Sigmoid colon (tissue), 7 donors: ENCODE measurements around the gene ANO9. TPM values are rescaled to one million over a fixed set of nuclear protein-coding genes. Genes with fewer than 3 reads are reported as not detected.

Experiments
- DNase-seq: peaks from one replicate; pipeline ENCODE4 v3.0.0-alpha.2; 2019
- H3K27ac ChIP-seq, 4 donors: fragments of 200-600 bp; sonication (generic); one replicate each; pipeline ENCODE4 v1.5.1; 2016 to 2019; ENCODE audit warnings: mild to moderate bottlenecking in 1 of 4
- H3K27me3 ChIP-seq, 3 donors: fragments of 200-600 bp; sonication (generic); one replicate each; pipeline ENCODE4 v1.5.1; 2019; ENCODE audit warnings: mild to moderate bottlenecking in 1 of 3
- H3K36me3 ChIP-seq, 4 donors: fragments of 200-600 bp; sonication (generic); one replicate each; pipeline ENCODE4 v1.5.1; 2016 to 2019
- H3K4me1 ChIP-seq, 4 donors: fragments of 200-600 bp; sonication (generic); one replicate each; pipeline ENCODE4 v1.5.1; 2017 to 2019
- H3K4me3 ChIP-seq, 4 donors: fragments of 200-600 bp; sonication (generic); one replicate each; pipeline ENCODE4 v1.5.1; 2017 to 2019; ENCODE audit warnings: mild to moderate bottlenecking in 2 of 4, moderate library complexity in 1 of 4
- H3K9me3 ChIP-seq, 4 donors: fragments of 200-600 bp in 3 of 4; sonication (generic) in 3 of 4; one replicate each; pipeline versions ENCODE4 v1.5.1 to v1.6.1; 2013 to 2019
- CTCF ChIP-seq, 4 experiments: fragments of 450-650 bp in 3 of 4; fragments of 200-600 bp in 1 of 4; IDR thresholded peaks; one replicate each; pipeline ENCODE4 v1.5.1; 2016 to 2019; ENCODE audit warnings: antibody characterized with exemption in 4 of 4, mild to moderate bottlenecking in 3 of 4, moderate library complexity in 2 of 4
- EP300 ChIP-seq, 4 donors: sonication (generic); formaldehyde crosslinking; IDR thresholded peaks; one replicate each; pipeline ENCODE4 v1.6.1; 2017; ENCODE audit warnings: antibody characterized with exemption in 4 of 4
- POLR2A ChIP-seq, 2 donors: fragments of 450-650 bp; IDR thresholded peaks; one replicate each; pipeline ENCODE4 v1.6.1; 2016; ENCODE audit warnings: antibody characterized with exemption in 2 of 2, mild to moderate bottlenecking in 2 of 2, moderate library complexity in 2 of 2
- POLR2AphosphoS5 ChIP-seq, 4 donors: sonication (generic); formaldehyde crosslinking; IDR thresholded peaks; one replicate each; pipeline ENCODE4 v1.6.1; 2017; ENCODE audit warnings: antibody characterized with exemption in 4 of 4
- WGBS, 2 donors: extraction: QIAGEN DNeasy Blood & Tissue Kit; methylation state at CpG; one replicate each; pipeline ENCODE4 v1.1.7; 2013; 5-methylcytosine and 5-hydroxymethylcytosine counted together
- intact Hi-C: fragments of 100-400 bp; cut with DNase I; formaldehyde crosslinking; loops from one replicate; pipeline ENCODE4 v1.15.1; 2023
- polyA plus RNA-seq, 3 donors: library from polyadenylated mRNA; stranded (reverse); fragments of 200-250 nt; gene quantifications; one replicate each; pipeline ENCODE4 v1.2.3, GENCODE V29; 2013
- total RNA-seq, 4 donors: library from RNA; depleted of rRNA; stranded (reverse); fragments of >200 nt; gene quantifications; one replicate each; pipeline ENCODE4 v1.1.0, GENCODE V29; 2016
- donor health status: healthy with polysubstance abuse.
- donor health status: Bipolar disorder and iron deficiency.
- donor health status: healthy.

ANO9 gene
- total and polyA plus RNA-seq, 7 donors: 0.14 to 123 (median 2.5) TPM

DNA sequence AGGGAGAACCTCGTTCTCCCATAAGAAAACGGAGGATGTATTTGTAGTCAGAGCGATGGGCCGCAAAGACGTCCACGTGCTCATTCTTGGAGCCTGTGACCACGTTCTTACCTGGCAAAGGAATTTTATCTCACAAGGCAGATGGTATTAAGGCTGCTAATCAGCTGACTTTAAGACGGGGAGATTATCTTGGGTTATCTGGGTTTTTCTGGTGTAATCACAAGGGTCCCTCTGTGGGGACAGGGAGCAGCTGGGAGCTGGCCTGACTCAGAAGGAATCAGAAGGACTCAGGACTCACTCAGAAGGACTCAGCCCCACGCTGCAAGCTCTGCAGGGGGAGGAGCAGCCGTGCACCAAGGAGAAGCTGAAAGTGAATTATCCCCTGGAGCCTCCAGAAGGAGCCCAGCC lies 19.6 kb downstream of the ANO9 start:
- peaks cover 17 to 58% (median 45%) of the 10 kb centered on the region in 3 donors for H3K27me3 ChIP-seq
- no peak for DNase-seq
- intact Hi-C loops: no loop called here
- no peaks in the 10 kb centered on the region for H3K36me3 ChIP-seq
- TF ChIP-seq EP300 (IDR thresholded peaks at IDR 0.05) (no peak), POLR2A (IDR thresholded peaks at IDR 0.05) (no peak)
- H3K4me1 ChIP-seq: peaks cover 0 to 3% (median 1%) of the 10 kb centered on the region in 4 donors
- WGBS, 2 donors: 87 to 93% methylated on average over 10 of the region's 10 CpGs
- H3K27ac ChIP-seq: no peak overlapping the region
- H3K9me3 ChIP-seq: no peaks in the 10 kb centered on the region
- no peak overlapping the region for H3K4me3 ChIP-seq

- Histone ChIP-seq H3K4me1 (peaks cover 0 to 15% (median 11%) of the 10 kb centered on the region in 4 donors), H3K36me3 (no peaks in the 10 kb centered on the region), H3K27ac (no peak overlapping the region), H3K4me3 (no peak overlapping the region), H3K9me3 (no peaks in the 10 kb centered on the region), H3K27me3 (peaks cover 25 to 71% (median 58%) of the 10 kb centered on the region in 3 donors)
- intact Hi-C loops: no loop called here
- WGBS, 2 donors: 85 to 90% methylated on average over 21 of the region's 21 CpGs
- TF ChIP-seq CTCF (IDR thresholded peaks at IDR 0.05): no peak
- TF ChIP-seq POLR2AphosphoS5 (IDR thresholded peaks at IDR 0.05): no peak
- no peak for DNase-seq
Measured at GRCh38 chr11:420911-421321, 20.9 kb downstream of the ANO9 start.

DNA sequence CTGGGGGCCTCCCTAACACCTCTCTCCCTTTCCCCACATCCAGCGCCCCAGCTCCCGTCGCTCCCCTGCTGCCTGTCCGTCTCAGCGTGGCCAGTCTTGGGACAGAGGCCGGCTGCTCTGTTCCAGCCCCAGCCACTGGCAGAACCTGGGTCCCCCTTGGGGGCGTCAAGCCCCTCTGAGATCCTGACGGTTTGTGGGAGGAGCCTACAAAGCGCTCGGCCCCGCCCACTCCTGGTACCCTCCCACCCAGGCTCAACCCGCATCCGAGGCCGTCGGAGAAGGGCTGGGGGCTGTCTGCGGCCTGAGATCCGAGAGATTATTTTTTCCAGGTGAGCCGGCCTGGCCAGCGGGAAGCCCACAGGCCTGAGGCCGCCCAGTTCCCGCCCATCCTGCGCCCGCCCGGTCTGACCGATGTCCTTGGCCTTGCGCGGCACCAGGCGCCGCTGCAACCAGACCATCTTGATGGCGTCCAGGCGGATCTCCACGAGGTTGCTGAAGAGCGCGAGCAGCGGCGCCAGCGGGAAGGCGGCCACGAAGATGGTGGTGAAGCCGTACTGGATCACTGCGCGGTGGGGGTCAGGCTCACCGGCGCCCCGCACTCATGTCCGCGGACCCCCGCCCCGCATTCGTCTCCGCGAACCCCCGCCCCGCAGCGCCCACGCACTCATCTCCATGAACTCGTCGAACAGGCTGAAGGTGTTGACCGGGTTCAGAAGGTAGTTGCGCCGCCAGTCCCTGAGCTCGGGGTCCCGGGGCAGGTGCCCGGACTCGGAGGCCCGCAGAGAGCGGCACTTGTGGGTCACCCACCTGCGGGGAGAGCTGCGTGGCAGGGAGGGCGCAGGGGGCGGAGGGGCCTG lies 21.5 kb downstream of the ANO9 start:
- Histone ChIP-seq H3K27me3 (peaks cover 25 to 77% (median 65%) of the 10 kb centered on the region in 3 donors), H3K9me3 (no peaks in the 10 kb centered on the region), H3K36me3 (no peaks in the 10 kb centered on the region), H3K27ac (no peak overlapping the region), H3K4me1 (peaks cover 0 to 15% (median 11%) of the 10 kb centered on the region in 4 donors), H3K4me3 (no peak overlapping the region)
- intact Hi-C loops: no loop called here
- 79 to 90% methylated on average over 71 of the region's 71 CpGs for WGBS, 2 donors
- DNase-seq: no peak
- TF ChIP-seq EP300 (IDR thresholded peaks at IDR 0.05) (no peak), POLR2AphosphoS5 (IDR thresholded peaks at IDR 0.05) (no peak), CTCF (IDR thresholded peaks at IDR 0.05) (no peak), POLR2A (IDR thresholded peaks at IDR 0.05) (no peak)

DNA sequence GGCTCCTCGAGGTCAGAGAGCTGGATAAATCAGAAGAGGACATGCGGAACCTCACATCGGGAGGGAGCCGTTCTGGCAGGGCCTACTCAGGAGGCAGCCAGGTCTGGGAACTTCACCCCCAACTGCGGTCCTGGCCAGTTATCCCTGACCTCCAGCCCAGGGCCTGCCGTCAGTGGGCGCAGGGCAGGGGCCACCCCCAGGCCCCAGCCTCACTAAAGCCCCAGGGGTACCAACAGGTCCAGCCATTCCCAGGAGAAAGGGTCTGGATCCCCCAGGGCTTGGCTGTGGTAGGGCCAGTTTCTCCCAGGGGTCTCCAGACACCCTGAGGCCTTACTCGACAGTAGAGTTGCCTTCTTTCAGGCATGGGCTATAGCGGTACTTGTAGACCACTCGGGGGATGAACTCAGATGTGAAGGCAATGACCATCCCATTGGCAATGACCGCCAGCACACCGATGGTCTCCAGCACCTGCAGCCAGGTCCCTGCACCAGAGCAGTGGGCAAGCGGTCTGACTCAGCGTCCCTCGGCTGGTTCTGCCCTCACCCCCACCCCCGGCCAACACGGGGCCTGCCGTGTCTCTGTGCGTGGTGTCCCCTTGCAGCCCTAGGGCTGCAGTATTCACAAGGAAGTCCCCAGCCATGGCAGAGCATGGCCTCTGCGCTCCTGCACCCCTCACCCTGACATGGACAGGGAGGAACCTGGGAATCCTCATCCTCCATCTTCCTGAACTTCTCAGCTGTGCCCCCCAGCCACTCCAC lies 22.4 kb downstream of the ANO9 start:
- no peak for TF ChIP-seq POLR2A (IDR thresholded peaks at IDR 0.05)
- TF ChIP-seq POLR2AphosphoS5 (IDR thresholded peaks at IDR 0.05): no peak
- TF ChIP-seq CTCF (IDR thresholded peaks at IDR 0.05): no peak
- TF ChIP-seq EP300 (IDR thresholded peaks at IDR 0.05): no peak
- peaks cover 25 to 83% (median 73%) of the 10 kb centered on the region in 3 donors for H3K27me3 ChIP-seq

More for the DNA sequence above, 22.4 kb downstream of the ANO9 start:
- no peak overlapping the region for H3K27ac ChIP-seq
- H3K4me3 ChIP-seq: no peak overlapping the region
- 91 to 93% methylated on average over 20 of the region's 20 CpGs for WGBS, 2 donors
- H3K4me1 ChIP-seq: peaks cover 0 to 15% (median 11%) of the 10 kb centered on the region in 4 donors
- DNase-seq: no peak
- no peaks in the 10 kb centered on the region for H3K9me3 ChIP-seq
- H3K36me3 ChIP-seq: no peaks in the 10 kb centered on the region
- intact Hi-C loops: no loop called here
